GM21528 (cell line): ENCODE data around the gene PARD6G.

Source experiments
- ATAC-seq: cut with Tn5 transposase; IDR thresholded peaks from one replicate; pipeline ENCODE4 v1.9.1; 2021; ENCODE audit warnings: mild to moderate bottlenecking, moderate library complexity; ENCODE audit not compliant: unreplicated experiment, low FRiP score

The PARD6G gene

DNA sequence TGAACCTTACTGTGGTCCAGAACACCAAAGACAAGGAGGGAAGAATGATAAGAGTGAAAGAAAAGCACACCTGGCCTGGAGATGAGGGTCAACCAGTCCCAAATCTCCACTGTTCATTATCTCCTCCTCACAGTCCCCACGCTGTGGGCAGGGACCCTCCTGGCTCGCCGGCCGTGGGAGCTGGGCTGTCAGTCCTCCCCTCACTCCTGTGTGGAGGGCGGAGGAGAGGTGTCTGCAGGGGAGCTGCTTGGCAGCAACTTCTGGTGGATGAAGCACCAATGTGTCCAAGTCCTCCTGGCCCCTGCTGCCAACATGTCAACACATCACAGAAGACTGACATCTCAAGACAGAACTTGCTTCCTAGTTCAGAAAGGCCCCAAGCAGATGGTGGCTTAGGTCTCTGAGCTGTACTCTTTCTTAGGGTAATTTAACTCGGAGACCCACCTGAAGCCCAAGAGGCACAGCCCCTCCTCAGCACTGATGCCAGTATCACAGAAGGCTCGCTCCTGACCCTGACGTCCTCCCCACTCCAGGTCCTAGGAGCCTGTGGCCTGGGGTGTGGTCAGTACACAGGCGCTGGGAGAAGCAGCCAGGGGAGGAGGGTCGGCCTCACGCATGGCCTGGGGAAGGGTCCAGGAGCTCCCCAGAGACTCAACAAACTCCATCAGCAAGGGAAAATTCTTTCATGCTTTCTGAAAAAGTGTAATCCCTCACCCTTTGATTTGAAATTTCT lies 54.5 kb downstream of the PARD6G start:
- ATAC-seq, result no peak

DNA sequence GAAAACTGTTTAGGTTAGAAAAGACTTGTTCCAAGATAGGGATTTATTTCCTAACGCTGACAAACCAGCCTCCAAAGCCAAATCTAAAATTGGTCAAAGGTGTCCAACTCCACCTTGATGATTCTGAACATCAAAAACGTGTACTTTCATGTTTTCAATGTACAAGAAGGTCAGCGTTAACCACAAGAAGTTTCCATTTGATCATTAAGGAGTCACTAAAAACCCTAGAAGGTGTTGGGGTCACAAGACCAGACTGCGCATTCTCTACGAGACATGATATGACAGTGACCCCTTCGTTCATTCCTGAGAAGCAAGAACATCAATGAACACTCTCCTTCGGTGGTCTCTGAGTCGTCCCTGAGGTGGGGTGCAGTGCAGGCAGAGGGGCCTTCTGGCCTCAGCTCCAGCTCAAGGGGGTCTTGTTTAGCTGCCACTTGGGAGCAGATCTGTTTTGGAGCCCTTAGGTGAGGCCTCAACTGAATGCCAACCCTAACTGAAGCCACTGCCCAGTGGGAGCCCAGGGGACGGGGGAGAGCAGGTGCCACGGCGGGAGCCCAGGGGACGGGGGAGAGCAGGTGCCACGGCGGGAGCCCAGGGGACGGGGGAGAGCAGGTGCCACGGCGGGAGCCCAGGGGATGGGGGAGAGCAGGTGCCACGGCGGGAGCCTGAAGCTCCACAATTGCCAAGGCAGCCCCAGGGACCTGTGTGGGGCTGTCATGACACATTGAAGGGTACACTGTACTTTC lies 55.2 kb downstream of the PARD6G start:
- ATAC-seq, result no peak

GRCh38 chr18:80191264-80191663 lies 56.0 kb downstream of the PARD6G start:
- no peak for ATAC-seq

DNA sequence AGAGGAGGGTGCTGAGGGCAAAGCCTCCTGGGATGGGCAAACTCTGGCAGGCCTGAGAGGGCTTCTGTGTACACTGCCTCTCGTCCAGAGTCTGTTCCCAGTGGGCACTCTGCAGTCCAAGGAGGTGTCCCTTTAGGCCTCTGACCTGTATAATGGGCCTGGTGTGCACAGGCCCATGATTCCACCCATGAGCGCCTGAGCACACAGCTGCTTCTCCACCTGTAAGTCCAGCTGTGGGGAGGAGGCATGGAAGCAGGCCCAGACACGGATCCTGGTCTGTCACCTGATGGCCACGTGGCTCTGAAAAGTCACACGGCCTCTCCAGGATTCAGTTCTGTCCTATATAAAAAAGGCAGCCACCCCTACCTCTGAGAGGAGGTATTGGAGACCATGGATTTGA lies 57.0 kb downstream of the PARD6G start:
- no peak for ATAC-seq

DNA sequence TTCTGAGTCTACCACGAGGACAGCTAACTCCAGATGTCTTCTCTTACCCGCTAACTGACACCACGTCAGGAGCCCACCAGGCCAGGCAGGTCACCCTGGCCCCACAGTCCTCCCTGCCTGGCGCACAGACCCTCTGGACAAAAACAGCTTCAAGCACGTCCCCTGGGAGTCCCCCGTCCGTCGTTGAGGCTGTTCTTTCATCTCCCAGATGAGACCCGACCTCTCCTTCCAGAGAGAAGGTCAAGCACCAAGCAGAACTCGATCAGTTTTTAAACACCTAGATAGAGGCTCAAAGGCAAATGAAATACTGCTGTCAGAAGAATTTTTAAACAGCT lies 57.8 kb downstream of the PARD6G start:
- ATAC-seq, result no peak

DNA sequence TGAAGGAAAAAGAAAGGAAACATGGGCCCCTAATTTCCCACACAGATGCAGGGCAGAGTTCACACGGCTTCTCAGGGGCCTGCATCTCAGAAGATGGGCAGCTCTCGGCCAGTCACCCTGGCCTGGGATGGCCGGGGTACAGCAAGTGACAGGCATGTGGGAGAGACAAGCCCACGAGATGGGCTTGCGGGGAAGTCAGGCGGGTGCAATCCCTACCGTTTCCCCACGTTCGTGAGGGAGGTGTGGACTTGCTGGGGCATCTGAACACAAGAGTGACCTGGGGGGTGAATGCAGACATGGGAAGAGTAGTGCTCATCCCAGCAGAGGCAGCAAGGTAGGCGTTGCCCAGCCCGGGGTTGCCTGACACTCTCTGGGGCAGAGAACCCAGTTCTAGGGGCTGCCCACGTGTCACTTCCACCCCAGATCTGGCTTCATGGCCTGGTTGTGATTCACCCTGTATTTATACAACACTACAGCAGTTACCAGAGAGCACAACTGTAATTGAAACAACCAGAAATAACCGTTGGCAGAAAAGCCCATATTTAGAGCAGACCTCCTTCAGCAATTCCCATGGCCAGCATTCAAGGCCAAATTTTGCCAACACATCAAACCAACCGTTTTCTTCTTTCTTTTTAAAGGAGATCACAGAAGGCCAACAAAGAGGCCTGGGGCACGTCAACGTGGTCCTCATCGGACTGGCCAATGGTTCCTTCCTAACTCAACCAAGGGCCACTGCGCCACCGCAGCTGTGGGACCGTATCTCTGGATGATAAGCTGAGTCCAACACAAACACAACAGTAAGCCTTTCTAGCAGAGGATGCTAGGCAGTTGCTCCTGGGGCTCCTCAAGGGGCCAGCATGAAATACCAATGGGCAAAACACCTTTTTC lies 58.4 kb downstream of the PARD6G start:
- ATAC-seq, result no peak

DNA sequence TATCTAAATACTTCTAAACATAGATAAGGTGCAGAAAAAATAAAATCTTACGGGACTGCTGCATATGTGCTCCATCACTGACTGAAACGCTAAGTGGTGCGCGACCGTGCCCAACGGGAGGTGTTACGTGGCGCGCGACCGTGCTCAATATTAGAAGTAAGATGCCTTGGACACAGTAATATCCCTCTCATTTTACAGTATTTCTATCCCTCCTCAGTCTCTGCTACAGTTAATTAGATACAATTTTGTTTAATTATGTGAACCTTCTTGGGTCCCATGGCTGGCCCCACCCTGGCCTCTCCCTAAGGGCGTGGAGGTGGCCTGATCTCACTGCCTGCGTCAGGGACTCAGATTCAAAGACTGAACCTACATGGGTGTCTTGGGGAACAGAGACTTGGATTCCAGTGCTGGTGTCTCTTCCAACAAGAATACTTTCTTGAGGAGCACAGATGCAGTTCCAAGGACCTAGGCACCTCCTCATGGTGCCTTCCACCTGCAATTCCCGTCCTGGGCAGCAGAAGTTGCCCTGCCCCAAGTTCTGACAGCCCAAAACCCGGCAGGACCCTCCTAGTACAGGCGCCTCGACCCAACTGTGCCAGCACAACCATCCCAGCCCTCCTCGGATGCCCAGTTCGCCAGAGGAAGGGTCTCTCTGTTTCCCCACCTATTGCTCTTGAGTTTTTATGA lies 59.2 kb downstream of the PARD6G start:
- no peak for ATAC-seq

DNA sequence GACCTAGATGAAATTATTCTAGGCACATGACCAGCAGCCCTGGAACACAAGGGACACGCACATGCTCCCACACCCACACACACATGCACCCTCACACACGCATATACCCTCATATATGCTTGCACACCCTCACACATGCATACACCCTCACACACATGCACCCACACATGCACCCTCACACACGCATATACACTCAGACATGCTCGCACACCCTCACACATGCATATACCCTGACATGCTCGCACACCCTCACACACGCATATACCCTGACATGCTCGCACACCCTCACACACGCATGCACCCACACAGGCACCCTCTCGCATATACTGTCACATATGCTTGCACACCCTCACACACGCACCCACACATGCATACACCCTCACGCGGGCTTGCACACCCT lies 61.8 kb downstream of the PARD6G start:
- no peak for ATAC-seq

- no peak for ATAC-seq
Measured at GRCh38 chr18:80184243-80184772, 63.0 kb downstream of the PARD6G start.

- no peak for ATAC-seq
Measured at GRCh38 chr18:80183273-80184050, 63.9 kb downstream of the PARD6G start.

DNA sequence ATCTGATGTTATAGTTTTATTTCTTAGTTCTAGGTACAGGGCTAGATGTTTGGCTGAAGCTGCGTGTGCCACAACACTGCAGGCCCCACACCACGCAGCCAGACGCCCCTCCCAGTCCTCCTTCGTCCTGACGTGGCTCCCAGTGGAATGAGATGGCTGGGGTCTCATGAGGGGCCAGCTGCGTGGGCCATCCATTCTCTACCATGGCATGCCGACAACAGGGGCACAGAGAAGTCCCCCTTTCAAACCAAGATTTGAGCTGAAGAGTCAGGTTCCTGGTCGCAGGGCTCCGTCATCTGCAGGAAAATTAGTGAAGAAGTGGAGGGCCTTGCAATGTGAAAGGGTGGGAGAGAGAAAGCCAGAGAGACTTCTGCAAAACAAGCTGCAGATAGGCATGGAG lies 64.5 kb downstream of the PARD6G start:
- ATAC-seq, result no peak

DNA sequence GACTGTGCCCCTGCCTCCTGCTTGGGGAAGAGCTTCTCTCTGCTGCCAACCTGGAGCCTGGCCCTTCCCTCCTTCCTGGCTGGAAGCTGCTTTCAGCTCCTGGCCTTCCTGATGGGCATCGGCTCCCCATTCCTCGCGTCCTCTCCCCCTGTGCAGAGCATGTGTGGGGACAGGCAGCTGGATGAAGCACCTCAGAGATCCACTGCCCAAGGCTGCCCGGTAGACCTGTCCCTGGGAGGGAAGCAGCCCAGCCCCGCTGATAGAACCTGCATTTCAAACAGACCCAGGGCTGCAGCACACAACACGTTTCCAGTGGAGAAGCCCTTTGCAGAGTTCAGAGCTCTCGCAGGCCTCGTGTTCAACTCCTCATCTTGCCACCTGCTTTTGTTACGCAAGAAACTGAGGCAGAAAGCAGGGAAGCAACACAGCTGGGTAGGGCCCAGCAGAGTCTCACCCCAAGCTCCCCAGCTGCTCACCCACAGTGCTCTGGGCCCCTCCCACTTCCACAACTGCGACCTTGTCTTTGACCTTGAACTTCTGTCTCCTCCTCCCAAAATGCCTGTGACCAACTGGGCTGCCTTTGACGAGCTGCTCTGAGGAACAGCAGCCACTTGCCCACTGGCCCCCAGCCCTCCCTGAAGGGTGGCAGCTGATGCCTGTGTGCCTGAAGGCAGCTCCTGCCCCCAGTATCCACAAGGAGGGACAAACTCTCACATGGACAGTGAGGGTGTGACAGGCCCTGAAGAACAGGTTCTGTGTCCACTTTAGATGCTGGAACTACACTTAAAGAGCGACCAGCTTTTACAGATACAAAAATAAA lies 65.5 kb downstream of the PARD6G start:
- ATAC-seq, result no peak

DNA sequence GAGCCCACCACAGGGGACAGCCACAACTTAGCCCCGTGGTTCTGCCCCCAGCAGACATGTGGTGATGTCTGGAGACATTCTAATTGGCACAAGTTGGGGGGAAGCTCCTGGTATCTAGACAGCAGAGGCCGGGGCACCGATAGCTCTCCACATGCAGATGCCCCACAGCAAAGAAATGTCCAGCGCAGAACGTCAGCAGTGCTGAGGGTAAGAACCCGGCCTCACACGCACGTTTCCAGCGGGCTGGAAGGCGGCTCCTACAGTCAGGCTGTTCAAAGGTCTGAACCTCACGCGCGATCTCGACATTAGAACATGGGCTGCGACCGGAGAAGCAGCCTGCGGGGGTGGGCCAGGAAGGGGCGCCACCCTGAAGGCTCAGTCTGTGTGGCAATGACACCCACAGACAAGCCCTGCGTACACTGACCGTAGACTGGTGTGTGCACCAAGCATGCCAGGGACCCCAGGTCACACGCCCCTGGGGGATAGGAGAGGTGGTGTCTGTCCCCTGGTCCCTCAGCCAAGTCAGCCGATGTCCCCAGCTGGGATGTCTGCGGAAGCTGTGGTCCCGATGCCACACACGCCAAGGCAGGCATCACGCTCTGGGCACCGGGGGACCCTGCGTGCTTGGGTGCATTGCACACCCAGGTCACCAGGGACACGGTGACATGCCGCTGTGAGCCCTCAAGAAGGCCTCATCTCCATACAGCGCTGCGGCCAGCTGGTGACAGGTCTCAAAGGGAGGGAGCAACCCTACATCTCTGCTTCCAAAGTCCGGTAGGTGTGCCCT lies 66.3 kb downstream of the PARD6G start:
- ATAC-seq, result no peak

DNA sequence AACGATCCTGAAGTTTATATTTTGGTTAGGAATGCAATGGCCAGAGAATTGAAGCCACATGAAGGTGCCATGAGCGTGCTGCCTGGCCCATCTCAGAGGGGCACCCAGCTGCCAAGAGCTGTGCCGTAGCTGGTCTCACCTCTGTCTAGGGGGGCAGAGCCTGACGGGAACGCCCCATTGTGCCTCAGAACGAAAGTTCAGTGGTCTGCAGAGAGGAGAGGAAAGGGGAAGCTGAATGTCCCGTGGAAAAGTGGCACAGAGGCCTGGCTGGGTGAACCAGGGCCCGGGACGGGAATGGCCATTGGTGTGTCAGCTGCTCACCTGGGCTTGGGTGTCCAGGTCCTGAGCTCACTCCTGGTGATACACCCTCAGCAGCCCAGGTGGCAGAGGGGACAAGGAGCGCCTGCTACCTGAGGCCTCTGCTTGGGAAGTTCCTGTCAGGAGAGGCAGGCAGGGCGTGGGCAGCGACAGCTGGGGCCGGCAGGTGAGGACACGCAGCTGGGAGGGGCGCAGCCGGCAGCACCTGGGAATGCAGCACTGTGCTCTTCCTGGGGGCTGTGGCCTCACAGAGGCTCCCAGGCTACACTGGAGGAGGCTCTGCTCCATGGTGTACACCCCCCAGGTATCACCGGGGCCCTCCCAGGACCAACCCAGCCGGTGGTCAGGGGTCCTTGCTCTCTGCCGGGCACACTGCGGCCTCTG lies 67.3 kb downstream of the PARD6G start:
- ATAC-seq, result no peak

DNA sequence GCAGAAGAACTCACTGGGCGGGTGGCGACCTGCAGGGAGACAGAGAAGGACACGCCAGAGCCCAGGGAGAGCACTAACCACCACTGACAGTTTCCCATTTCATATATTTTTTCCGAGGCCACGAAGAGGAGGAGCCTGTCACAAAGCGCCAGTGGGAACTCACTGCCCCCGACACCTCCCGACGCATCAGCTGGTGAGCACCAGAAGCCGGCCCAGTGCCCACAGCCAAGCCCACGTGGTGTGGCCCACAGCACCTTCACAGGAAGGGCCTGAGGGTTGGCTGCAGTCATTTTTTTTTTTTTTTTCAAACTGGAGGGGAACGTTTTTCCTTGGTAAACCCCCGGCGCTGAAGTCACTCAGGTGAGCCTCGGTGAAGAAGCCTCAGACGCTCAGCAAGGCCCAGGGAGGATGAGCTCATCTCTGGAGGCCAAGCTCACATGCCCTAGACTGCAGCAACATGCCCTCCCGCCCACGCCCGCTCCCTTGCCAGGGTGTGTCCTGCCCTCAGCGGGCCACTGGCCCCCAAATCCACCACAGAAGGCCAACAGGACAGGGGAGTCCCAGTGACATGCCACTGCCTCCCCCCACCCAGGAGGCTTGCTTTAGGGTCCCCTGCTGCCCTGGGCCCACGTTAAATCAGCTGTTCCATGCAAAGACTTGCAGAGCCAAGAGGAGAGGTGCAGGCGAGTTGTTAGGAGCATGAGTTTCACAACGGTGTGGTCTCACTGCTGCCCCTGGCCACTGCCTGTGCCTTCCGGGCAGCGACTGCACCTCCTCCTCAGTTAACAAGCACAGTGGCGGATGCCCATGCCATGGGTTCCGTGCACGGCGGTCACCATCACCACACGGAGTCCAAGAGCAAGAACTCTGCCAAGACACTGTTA lies 68.1 kb downstream of the PARD6G start:
- ATAC-seq, result no peak

- ATAC-seq, result no peak
Measured at GRCh38 chr18:80177128-80177527, 70.2 kb downstream of the PARD6G start.
